Activated CD8-positive, alpha-beta memory T cell treated with anti-CD3 and anti-CD28 coated beads, Interleukin-2, amount 50 U/mL, for 48 hours (primary cell): ENCODE results near the gene MYO16.

Experiments used
- DNase-seq: peaks from one replicate; pipeline ENCODE4 v3.0.0-alpha.2; 2020

MYO16 gene

GRCh38 chr13:108629181-108629752 is at the start of gene MYO16:
Gene MYO16, plus strand, starts transcription at chr13:108629611. Its CDS starts 234 bp downstream, at chr13:108629845.
- DNase-seq, result no peak

- no peak for DNase-seq
Measured at GRCh38 chr13:108586826-108587225, 42.6 kb upstream of the MYO16 start.

GRCh38 chr13:108588516-108588915 is 40.9 kb upstream of the MYO16 start:
- no peak for DNase-seq

- DNase-seq, result no peak
Measured at GRCh38 chr13:108594153-108594552, 35.3 kb upstream of the MYO16 start.

- no peak for DNase-seq
Measured at GRCh38 chr13:108595436-108596274, 33.8 kb upstream of the MYO16 start.

- no peak for DNase-seq
Measured at GRCh38 chr13:108597943-108598342, 31.5 kb upstream of the MYO16 start.

GRCh38 chr13:108606424-108606823 is 23.0 kb upstream of the MYO16 start:
- DNase-seq, result no peak

GRCh38 chr13:108609353-108609752 is 20.1 kb upstream of the MYO16 start:
- DNase-seq, result no peak

GRCh38 chr13:108610507-108610906 is 18.9 kb upstream of the MYO16 start:
- no peak for DNase-seq

GRCh38 chr13:108615241-108615640 is 14.2 kb upstream of the MYO16 start:
- no peak for DNase-seq

GRCh38 chr13:108618233-108618632 is 11.2 kb upstream of the MYO16 start:
- no peak for DNase-seq

GRCh38 chr13:108621462-108621861 is 7.9 kb upstream of the MYO16 start:
- no peak for DNase-seq

- no peak for DNase-seq
Measured at GRCh38 chr13:108624108-108624507, 5.3 kb upstream of the MYO16 start.

GRCh38 chr13:108624979-108625378 is 4.4 kb upstream of the MYO16 start:
- DNase-seq, result no peak

- DNase-seq, result no peak
Measured at GRCh38 chr13:108629988-108630387, 577 bp downstream of the MYO16 start.

GRCh38 chr13:108632649-108633167 is 3.3 kb downstream of the MYO16 start:
- no peak for DNase-seq

- DNase-seq, result no peak
Measured at GRCh38 chr13:108638901-108639300, 9.5 kb downstream of the MYO16 start.

- no peak for DNase-seq
Measured at GRCh38 chr13:108643646-108644353, 14.4 kb downstream of the MYO16 start.

GRCh38 chr13:108645376-108645775 is 16.0 kb downstream of the MYO16 start:
- no peak for DNase-seq

GRCh38 chr13:108650271-108650670 is 20.9 kb downstream of the MYO16 start:
- no peak for DNase-seq

GRCh38 chr13:108656742-108657141 is 27.3 kb downstream of the MYO16 start:
- no peak for DNase-seq

GRCh38 chr13:108657519-108657918 is 28.1 kb downstream of the MYO16 start:
- DNase-seq, result no peak

- DNase-seq, result no peak
Measured at GRCh38 chr13:108662528-108662927, 33.1 kb downstream of the MYO16 start.

- DNase-seq, result no peak
Measured at GRCh38 chr13:108663710-108664109, 34.3 kb downstream of the MYO16 start.
